ENCODE data around the gene STH.

The STH gene

DNA sequence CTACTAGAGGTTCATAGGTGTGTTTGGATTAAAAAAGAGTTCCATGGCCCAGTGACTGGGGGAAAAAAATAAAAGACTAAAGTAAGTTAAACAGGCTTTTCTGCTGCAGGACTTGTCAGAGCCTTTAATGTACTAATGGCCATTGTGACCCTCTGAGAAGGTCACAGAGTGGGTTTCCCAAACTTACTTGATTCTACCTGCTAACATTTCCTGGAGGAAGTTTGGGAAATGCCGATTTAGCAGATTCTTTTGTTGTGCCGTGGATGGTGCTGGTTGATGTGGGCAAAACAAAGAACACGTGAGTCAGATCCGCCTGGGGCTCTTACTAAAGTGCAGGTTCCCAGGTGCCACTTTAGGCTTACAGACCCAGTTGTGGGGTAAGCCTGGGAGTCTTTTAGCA lies 13.6 kb upstream of the STH start:
- no peak for DNase-seq (ENCODE audit: low read depth)

DNA sequence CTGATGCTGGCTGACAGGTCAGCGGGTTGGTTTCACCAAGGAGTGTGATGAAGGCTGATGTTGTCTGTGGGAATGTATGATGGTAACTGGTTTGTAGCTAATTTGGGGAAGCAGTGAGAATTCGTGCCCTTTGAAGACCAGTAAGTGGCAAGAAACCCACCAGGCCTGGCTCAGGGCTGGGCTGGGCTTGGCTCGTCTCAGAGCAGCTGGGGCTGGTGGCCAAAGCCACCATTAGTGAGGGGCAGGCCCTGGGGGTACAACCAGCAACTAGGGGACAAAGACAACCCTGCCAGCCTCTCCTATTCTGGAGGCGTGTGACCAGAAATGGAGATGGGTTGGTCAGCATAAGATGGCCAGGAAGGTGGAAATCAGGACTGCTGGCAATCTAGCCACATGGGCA lies 13.0 kb upstream of the STH start:
- no peak for DNase-seq (ENCODE audit: low read depth)

DNA sequence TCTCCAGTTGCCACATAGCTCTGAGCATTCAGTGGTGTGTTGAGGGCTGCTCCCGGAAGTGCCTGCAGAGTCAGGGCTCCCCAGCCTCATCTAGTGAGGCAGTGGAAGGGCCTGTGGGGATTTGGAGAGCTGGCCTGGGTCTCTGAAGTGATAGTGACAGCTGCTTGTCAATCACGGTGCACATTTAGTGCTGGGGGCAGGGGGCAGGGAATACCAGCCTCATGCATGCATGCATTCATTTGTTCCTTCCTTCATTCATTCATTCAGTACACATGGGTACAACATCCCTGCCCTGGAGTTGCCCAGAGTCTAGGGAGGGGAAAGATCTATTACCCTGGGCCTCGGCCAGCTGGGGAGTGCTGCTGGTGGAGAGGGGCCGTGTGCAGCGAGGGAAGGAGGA lies 11.3 kb upstream of the STH start:
- DNase-seq (ENCODE audit: low read depth) = no peak

DNA sequence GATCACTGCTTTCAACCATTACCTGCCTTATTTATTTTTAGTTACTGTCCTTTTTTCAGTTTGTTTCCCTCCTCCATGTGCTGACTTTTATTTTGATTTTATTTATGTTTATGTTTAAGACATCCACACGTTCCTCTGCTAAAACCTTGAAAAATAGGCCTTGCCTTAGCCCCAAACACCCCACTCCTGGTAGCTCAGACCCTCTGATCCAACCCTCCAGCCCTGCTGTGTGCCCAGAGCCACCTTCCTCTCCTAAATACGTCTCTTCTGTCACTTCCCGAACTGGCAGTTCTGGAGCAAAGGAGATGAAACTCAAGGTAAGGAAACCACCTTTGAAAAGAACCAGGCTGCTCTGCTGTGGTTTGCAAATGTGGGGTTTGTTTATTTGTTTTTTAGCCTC lies 9.3 kb upstream of the STH start:
- DNase-seq (ENCODE audit: low read depth) = no peak

DNA sequence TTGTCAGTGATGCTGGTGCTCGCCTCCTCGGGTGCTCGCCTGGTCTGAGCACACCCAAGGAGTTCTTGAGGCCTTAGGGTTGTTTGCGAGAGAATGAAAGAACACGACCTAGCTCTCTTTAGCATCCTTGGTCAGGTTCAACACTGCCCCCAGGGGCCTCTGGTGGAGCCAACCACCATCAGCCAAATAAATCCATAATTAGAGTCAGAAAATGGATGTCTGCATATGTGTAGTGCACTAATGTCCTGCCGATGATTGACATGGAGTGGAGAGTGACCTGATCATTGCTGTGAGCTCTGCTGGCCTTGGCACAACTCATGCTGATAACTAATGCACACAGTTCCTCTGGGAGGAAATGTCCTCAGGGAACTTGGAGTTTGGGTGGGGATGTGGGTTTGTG lies 8.2 kb upstream of the STH start:
- DNase-seq (ENCODE audit: low read depth) = no peak

DNA sequence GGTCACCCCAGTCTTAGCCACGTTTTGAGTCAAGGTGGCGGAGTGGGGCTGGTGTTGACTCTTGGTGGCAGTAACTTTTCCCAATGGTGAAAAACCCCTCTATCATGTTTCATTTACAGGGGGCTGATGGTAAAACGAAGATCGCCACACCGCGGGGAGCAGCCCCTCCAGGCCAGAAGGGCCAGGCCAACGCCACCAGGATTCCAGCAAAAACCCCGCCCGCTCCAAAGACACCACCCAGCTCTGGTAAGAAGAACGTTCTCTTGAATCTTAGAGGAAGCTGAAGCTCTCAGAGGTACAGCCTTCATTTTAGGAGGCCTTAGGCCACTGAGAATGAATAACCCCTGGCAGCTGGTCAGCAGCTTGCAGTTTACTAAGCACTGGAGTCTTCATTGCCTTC lies 7.7 kb upstream of the STH start:
- DNase-seq (ENCODE audit: low read depth) = no peak

DNA sequence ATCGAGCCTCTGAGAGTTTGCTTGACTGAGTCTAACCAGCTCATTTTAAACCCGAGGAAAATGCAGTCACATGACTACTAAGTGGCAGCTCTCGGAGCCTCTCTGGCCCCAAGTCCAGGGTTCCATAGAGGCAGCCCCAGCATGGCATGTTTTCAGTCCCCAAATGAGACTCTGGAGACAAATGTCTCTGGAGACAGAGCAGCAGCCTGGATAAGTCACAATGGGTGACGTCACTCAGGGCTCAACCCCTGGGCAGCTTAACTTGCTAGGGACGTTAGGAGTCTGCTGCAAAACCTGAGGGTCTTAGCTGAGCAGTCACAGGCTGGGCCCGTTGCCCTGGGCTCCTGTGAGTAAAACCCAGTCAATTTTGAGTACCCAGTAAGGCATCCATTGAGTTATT lies 6.9 kb upstream of the STH start:
- no peak for DNase-seq (ENCODE audit: low read depth)

DNA sequence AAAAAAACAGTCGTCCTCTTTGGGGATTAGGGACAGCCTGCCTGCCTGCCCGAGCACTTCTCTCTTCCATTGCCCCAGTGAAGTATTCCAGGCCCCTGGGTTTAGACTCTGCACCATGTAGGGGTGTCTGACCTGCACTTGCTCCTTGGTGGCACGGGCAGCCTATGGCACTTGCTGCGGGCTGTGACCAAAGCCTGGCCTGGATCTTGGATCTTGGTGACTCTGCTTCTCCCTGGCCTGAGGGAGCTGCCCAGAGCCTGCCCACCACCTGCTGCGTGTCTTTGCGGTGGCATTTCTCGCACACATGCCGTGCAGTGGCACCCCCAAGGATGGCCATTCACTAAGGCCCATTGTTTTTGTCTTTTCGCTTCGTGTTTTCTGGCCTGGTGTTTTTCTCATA lies 6.1 kb upstream of the STH start:
- DNase-seq (ENCODE audit: low read depth) = no peak

DNA sequence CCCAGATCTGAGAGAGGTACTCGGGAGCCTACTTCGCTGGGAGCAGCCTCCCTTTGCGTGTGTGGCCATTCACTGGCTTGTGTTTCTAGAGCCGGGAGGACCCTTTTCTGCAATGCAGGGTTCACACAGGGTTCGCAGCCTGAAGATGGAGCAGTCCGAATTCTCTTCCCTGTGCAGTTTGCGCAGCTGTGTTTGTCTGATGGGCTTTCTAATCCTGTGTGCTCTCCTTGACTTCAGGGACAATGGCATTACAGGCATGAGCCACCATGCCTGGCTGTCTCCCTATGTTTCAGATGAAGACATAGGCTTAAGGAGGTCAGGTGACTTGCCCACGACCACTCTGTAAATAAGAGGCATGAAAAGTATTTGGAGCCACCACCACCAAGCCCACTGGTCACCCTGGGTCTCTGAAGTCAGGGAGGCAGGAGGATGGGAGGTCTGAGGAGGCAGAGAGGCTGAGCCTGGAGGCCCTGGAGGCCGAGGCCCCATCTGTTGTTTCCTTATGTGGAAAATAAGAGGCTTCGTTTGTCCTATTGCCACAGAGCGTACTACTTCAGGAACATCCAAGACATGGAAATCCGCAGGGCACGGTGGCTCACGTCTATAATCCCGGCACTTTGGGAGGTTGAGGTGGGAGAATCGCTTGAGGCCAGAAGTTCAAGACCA lies 5.0 kb upstream of the STH start:
- no peak for DNase-seq (ENCODE audit: low read depth)

DNA sequence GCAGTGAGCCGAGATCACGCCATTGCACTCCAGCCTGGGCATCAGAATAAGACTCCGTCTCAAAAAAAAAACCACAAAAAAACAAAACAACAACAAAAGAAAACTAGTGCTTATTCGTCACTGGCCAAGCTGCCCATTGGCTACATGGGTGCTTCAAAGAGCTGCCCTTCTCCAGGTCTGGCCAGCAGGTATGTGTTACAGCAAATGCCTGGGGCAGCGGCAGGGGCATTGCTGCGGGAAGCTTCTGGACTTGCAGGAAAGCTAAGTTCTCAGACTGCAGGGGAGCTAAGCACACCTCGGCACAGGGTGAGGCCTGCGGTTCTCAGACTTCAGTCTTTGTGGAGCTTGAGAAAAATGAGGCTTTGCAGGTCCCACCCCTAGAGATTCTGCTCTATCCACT lies 4.1 kb upstream of the STH start:
- no peak for DNase-seq (ENCODE audit: low read depth)

DNA sequence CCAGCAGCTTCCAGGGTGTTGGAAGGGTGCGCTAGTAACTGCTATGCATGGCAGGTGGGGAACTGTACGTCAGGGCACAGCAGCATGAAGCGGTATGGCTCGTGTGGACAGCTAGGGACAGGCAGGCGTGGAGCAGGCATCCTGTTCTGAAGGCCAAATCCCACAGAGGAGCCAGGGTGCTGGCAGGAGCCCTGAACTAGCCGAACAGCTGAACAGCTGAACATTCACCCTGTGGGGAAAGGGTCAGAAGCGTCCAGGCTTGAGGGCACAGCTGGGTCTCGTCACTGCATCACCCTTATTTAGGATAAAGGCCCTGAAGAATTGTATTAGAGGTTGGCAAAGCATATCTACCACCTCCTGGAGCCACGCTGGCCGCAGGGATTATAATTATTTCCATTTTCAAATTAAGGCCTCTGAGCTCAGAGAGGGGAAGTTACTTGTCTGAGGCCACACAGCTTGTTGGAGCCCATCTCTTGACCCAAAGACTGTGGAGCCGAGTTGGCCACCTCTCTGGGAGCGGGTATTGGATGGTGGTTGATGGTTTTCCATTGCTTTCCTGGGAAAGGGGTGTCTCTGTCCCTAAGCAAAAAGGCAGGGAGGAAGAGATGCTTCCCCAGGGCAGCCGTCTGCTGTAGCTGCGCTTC lies 3.3 kb upstream of the STH start:
- no peak for DNase-seq (ENCODE audit: low read depth)

DNA sequence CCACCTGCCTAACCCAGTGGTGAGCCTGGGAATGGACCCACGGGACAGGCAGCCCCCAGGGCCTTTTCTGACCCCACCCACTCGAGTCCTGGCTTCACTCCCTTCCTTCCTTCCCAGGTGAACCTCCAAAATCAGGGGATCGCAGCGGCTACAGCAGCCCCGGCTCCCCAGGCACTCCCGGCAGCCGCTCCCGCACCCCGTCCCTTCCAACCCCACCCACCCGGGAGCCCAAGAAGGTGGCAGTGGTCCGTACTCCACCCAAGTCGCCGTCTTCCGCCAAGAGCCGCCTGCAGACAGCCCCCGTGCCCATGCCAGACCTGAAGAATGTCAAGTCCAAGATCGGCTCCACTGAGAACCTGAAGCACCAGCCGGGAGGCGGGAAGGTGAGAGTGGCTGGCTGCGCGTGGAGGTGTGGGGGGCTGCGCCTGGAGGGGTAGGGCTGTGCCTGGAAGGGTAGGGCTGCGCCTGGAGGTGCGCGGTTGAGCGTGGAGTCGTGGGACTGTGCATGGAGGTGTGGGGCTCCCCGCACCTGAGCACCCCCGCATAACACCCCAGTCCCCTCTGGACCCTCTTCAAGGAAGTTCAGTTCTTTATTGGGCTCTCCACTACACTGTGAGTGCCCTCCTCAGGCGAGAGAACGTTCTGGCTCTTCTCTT lies 2.6 kb upstream of the STH start:
- no peak for DNase-seq (ENCODE audit: low read depth)

DNA sequence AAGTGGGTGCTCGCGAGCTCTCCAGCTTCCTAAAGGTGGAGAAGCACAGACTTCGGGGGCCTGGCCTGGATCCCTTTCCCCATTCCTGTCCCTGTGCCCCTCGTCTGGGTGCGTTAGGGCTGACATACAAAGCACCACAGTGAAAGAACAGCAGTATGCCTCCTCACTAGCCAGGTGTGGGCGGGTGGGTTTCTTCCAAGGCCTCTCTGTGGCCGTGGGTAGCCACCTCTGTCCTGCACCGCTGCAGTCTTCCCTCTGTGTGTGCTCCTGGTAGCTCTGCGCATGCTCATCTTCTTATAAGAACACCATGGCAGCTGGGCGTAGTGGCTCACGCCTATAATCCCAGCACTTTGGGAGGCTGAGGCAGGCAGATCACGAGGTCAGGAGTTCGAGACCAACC lies 1.9 kb upstream of the STH start:
- no peak for DNase-seq (ENCODE audit: low read depth)

DNA sequence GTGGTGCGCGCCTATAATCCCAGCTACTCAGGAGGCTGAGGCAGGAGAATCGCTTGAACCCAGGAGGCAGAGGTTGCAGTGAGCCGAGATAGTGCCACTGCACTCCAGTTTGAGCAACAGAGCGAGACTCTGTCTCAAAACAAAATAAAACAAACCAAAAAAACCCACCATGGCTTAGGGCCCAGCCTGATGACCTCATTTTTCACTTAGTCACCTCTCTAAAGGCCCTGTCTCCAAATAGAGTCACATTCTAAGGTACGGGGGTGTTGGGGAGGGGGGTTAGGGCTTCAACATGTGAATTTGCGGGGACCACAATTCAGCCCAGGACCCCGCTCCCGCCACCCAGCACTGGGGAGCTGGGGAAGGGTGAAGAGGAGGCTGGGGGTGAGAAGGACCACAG lies 1.4 kb upstream of the STH start:
- peak; percentile 26 for DNase-seq (ENCODE audit: low read depth)

DNA sequence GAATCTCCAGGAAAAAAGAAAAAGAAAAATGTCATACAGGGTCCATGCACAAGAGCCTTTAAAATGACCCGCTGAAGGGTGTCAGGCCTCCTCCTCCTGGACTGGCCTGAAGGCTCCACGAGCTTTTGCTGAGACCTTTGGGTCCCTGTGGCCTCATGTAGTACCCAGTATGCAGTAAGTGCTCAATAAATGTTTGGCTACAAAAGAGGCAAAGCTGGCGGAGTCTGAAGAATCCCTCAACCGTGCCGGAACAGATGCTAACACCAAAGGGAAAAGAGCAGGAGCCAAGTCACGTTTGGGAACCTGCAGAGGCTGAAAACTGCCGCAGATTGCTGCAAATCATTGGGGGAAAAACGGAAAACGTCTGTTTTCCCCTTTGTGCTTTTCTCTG lies 845 bp downstream of the STH start:
- DNase-seq (ENCODE audit: low read depth) = no peak

DNA sequence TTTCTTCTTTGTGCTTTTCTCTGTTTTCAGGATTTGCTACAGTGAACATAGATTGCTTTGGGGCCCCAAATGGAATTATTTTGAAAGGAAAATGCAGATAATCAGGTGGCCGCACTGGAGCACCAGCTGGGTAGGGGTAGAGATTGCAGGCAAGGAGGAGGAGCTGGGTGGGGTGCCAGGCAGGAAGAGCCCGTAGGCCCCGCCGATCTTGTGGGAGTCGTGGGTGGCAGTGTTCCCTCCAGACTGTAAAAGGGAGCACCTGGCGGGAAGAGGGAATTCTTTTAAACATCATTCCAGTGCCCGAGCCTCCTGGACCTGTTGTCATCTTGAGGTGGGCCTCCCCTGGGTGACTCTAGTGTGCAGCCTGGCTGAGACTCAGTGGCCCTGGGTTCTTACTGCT lies 1.2 kb downstream of the STH start:
- DNase-seq (ENCODE audit: low read depth) = no peak

DNA sequence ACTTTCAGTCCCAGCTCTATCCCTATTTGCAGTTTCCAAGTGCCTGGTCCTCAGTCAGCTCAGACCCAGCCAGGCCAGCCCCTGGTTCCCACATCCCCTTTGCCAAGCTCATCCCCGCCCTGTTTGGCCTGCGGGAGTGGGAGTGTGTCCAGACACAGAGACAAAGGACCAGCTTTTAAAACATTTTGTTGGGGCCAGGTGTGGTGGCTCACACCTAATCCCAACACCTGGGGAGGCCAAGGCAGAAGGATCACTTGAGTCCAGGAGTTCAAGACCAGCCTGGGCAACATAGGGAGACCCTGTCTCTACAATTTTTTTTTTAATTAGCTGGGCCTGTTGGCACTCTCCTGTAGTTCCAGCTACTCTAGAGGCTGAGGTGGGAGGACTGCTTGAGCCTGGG lies 1.7 kb downstream of the STH start:
- no peak for DNase-seq (ENCODE audit: low read depth)

DNA sequence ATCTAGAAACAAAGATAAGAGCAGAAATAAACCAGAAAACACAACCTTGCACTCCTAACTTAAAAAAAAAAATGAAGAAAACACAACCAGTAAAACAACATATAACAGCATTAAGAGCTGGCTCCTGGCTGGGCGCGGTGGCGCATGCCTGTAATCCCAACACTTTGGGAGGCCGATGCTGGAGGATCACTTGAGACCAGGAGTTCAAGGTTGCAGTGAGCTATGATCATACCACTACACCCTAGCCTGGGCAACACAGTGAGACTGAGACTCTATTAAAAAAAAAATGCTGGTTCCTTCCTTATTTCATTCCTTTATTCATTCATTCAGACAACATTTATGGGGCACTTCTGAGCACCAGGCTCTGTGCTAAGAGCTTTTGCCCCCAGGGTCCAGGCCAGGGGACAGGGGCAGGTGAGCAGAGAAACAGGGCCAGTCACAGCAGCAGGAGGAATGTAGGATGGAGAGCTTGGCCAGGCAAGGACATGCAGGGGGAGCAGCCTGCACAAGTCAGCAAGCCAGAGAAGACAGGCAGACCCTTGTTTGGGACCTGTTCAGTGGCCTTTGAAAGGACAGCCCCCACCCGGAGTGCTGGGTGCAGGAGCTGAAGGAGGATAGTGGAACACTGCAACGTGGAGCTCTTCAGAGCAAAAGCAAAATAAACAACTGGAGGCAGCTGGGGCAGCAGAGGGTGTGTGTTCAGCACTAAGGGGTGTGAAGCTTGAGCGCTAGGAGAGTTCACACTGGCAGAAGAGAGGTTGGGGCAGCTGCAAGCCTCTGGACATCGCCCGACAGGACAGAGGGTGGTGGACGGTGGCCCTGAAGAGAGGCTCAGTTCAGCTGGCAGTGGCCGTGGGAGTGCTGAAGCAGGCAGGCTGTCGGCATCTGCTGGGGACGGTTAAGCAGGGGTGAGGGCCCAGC lies 2.6 kb downstream of the STH start:
- DNase-seq (ENCODE audit: low read depth) = no peak

DNA sequence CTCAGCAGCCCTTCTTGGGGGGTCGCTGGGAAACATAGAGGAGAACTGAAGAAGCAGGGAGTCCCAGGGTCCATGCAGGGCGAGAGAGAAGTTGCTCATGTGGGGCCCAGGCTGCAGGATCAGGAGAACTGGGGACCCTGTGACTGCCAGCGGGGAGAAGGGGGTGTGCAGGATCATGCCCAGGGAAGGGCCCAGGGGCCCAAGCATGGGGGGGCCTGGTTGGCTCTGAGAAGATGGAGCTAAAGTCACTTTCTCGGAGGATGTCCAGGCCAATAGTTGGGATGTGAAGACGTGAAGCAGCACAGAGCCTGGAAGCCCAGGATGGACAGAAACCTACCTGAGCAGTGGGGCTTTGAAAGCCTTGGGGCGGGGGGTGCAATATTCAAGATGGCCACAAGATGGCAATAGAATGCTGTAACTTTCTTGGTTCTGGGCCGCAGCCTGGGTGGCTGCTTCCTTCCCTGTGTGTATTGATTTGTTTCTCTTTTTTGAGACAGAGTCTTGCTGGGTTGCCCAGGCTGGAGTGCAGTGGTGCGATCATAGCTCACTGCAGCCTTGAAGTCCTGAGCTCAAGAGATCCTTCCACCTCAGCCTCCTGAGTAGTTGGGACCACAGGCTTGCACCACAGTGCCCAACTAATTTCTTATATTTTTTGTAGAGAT lies 3.4 kb downstream of the STH start:
- peak; percentile 43 for DNase-seq (ENCODE audit: low read depth)

DNA sequence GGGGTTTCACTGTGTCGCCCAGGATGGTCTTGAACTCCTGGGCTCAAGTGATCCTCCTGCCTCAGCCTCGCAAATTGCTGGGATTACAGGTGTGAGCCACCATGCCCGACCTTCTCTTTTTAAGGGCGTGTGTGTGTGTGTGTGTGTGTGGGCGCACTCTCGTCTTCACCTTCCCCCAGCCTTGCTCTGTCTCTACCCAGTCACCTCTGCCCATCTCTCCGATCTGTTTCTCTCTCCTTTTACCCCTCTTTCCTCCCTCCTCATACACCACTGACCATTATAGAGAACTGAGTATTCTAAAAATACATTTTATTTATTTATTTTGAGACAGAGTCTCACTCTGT lies 3.9 kb downstream of the STH start:
- no peak for DNase-seq (ENCODE audit: low read depth)

DNA sequence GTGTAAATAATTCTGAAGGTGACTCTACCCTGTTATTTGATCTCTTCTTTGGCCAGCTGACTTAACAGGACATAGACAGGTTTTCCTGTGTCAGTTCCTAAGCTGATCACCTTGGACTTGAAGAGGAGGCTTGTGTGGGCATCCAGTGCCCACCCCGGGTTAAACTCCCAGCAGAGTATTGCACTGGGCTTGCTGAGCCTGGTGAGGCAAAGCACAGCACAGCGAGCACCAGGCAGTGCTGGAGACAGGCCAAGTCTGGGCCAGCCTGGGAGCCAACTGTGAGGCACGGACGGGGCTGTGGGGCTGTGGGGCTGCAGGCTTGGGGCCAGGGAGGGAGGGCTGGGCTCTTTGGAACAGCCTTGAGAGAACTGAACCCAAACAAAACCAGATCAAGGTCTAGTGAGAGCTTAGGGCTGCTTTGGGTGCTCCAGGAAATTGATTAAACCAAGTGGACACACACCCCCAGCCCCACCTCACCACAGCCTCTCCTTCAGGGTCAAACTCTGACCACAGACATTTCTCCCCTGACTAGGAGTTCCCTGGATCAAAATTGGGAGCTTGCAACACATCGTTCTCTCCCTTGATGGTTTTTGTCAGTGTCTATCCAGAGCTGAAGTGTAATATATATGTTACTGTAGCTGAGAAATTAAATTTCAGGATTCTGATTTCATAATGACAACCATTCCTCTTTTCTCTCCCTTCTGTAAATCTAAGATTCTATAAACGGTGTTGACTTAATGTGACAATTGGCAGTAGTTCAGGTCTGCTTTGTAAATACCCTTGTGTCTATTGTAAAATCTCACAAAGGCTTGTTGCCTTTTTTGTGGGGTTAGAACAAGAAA lies 5.1 kb downstream of the STH start:
- peak; percentile 62 for DNase-seq (ENCODE audit: low read depth)
